CD14-positive monocyte (primary cell): ENCODE data around the gene DYNC1I1. TPM values are rescaled to one million over a fixed set of nuclear protein-coding genes. Genes with fewer than 3 reads are reported as not detected.

Source experiments
- DNase-seq, 3 donors: peaks; one replicate each; pipeline ENCODE4 v3.0.0-alpha.2; 2011 to 2022
- H2AFZ ChIP-seq: 2 replicates; pipeline ENCODE4 v1.6.0; 2012; ENCODE audit warnings: mild to moderate bottlenecking, low read depth, low read length, inconsistent platforms; ENCODE audit not compliant: insufficient read depth, poor library complexity, severe bottlenecking
- H3K27ac ChIP-seq, 2 donors: 1 replicate in 1 of 2; 2 replicates in 1 of 2; pipeline ENCODE4 v1.5.1; 2012 to 2013; ENCODE audit warnings: low read length in 2 of 2, control low read depth in 1 of 2, inconsistent platforms in 1 of 2, low read depth in 1 of 2, mild to moderate bottlenecking in 1 of 2
- H3K27me3 ChIP-seq, 2 donors: one replicate each; pipeline versions ENCODE4 v1.6.0 to v1.6.1; 2011 to 2013; ENCODE audit warnings: low read length in 2 of 2; ENCODE audit not compliant: control insufficient read depth in 2 of 2, insufficient read depth in 2 of 2
- H3K36me3 ChIP-seq, 2 donors: replicated peaks in 1 of 2; 1 replicate in 1 of 2; 2 replicates in 1 of 2; pipeline versions ENCODE4 v1.5.1 to v1.6.1; 2012 to 2013; ENCODE audit warnings: low read length in 2 of 2, control low read depth in 1 of 2, inconsistent platforms in 1 of 2, mild to moderate bottlenecking in 1 of 2; ENCODE audit not compliant: insufficient read depth in 2 of 2, control insufficient read depth in 1 of 2
- H3K4me1 ChIP-seq, 2 donors: 1 replicate in 1 of 2; 2 replicates in 1 of 2; pipeline versions ENCODE4 v1.5.1 to v1.6.1; 2012 to 2013; ENCODE audit warnings: low read length in 2 of 2, control low read depth in 1 of 2, inconsistent platforms in 1 of 2, mild to moderate bottlenecking in 1 of 2, moderate library complexity in 1 of 2; ENCODE audit not compliant: insufficient read depth in 2 of 2, control insufficient read depth in 1 of 2
- H3K4me2 ChIP-seq: replicated peaks from 2 replicates; pipeline ENCODE3; 2012; ENCODE audit warnings: low read length, moderate library complexity, mild to moderate bottlenecking; ENCODE audit not compliant: poor library complexity, severe bottlenecking; ENCODE audit errors: extremely low read depth
- H3K4me3 ChIP-seq, 3 experiments: fragments of 200-600 bp in 1 of 3; sonication (generic) in 1 of 3; replicated peaks in 1 of 3; 1 replicate in 2 of 3; 2 replicates in 1 of 3; pipeline ENCODE4 v1.5.1; 2011 to 2013; ENCODE audit warnings: low read length in 3 of 3, mild to moderate bottlenecking in 3 of 3, control low read depth in 2 of 3, low read depth in 2 of 3, inconsistent platforms in 1 of 3, moderate library complexity in 1 of 3
- H3K79me2 ChIP-seq: 2 replicates; pipeline ENCODE4 v1.6.0; 2012; ENCODE audit warnings: mild to moderate bottlenecking, control low read depth, inconsistent platforms, low read length, moderate library complexity; ENCODE audit not compliant: insufficient read depth
- H3K9ac ChIP-seq: 2 replicates; pipeline ENCODE4 v1.6.0; 2017; ENCODE audit warnings: low read length, mild to moderate bottlenecking; ENCODE audit not compliant: insufficient read depth, poor library complexity, severe bottlenecking
- H3K9me3 ChIP-seq, 2 donors: replicated peaks in 1 of 2; 1 replicate in 1 of 2; 2 replicates in 1 of 2; pipeline versions ENCODE4 v1.5.1 to v1.6.1; 2012 to 2013; ENCODE audit warnings: low read length in 2 of 2, control low read depth in 1 of 2; ENCODE audit not compliant: control insufficient read depth in 1 of 2, insufficient read depth in 1 of 2
- H4K20me1 ChIP-seq: 2 replicates; pipeline ENCODE4 v1.6.0; 2012; ENCODE audit warnings: mild to moderate bottlenecking, low read length, control low read depth, moderate library complexity; ENCODE audit not compliant: insufficient read depth
- H3K27ac Mint-ChIP-seq, 7 donors: one replicate each; pipeline ENCODE4 v1.8.0; 2020; ENCODE audit warnings: mild to moderate bottlenecking in 7 of 7, mixed read lengths in 7 of 7, moderate library complexity in 6 of 7, inconsistent platforms in 2 of 7
- H3K27me3 Mint-ChIP-seq, 3 donors: one replicate each; pipeline ENCODE4 v1.8.0; 2021 to 2022; ENCODE audit warnings: low read depth in 3 of 3, mild to moderate bottlenecking in 3 of 3, mixed read lengths in 3 of 3, moderate library complexity in 3 of 3, inconsistent platforms in 1 of 3
- H3K36me3 Mint-ChIP-seq, 2 donors: one replicate each; pipeline ENCODE4 v1.8.0; 2020; ENCODE audit warnings: mixed read lengths in 2 of 2, inconsistent platforms in 1 of 2, mild to moderate bottlenecking in 1 of 2
- H3K4me1 Mint-ChIP-seq: one replicate; pipeline ENCODE4 v1.8.0; 2020; ENCODE audit warnings: mild to moderate bottlenecking, mixed read lengths
- H3K4me3 Mint-ChIP-seq, 2 donors: one replicate each; pipeline ENCODE4 v1.8.0; 2020; ENCODE audit warnings: mild to moderate bottlenecking in 2 of 2, mixed read lengths in 2 of 2, moderate library complexity in 1 of 2
- H3K9me3 Mint-ChIP-seq, 7 donors: one replicate each; pipeline ENCODE4 v1.8.0; 2020 to 2022; ENCODE audit warnings: mixed read lengths in 7 of 7, mild to moderate bottlenecking in 6 of 7, moderate library complexity in 6 of 7, inconsistent platforms in 2 of 7
- WGBS: methylation state at CpG from one replicate; pipeline ENCODE4 v1.1.5; 2013; ENCODE audit warnings: missing lambda C conversion rate; ENCODE audit not compliant: insufficient coverage; 5-methylcytosine and 5-hydroxymethylcytosine counted together
- intact Hi-C, 2 donors: fragments of 100-400 bp; cut with micrococcal nuclease; formaldehyde crosslinking; loops; one replicate each; pipeline versions ENCODE4 v1.15.0 to v1.15.1; 2023
- polyA plus RNA-seq, 3 donors: library from polyadenylated mRNA; depleted of rRNA in 1 of 3; unstranded in 2 of 3; stranded (reverse) in 1 of 3; fragments of 300-500 nt in 2 of 3; fragments of >200 nt in 1 of 3; fragmentation: Illumina TruSeq in 2 of 3; gene quantifications; 1 replicate in 2 of 3; 2 replicates in 1 of 3; pipeline ENCODE4 v1.2.3, GENCODE V29; 2012 to 2021
- TF ChIP-seq, protein P1 (sequence below): fragments of 200-600 bp; IDR thresholded peaks from one replicate; pipeline ENCODE4 v1.8.0; 2022; ENCODE audit warnings: antibody characterized with exemption, mild to moderate bottlenecking

DYNC1I1 gene
- polyA plus RNA-seq, 3 donors, result not detected

DNA sequence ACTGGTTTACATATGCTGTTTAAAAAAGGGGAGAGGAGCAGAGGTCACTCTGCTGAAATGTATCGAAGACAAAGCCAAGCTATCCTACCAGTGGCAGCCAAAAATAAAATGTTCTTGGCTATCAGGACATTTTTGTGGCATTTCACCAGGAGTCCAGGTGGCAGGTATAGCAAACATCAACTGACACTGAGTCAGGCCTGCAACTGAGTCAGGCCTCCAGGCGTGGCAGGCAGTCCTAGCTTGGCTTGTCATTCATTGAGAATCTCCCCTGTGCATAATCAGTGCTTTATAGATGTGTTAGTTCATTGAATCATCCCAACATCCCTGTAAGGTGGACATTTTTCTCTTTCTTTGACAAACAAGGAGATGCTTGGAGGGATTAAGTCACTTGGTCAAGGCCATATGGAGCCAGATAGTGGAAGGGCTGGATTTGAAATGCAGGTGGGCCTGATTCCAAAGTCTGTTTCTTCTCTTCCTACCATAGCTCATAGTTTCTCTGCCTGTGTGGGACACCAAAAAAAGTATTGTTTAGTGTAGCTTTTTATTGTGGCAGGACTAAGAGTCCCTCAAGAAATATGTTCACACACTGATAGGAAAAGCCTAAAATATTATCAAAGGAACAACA is 4.3 kb downstream of the DYNC1I1 start:
- Histone ChIP-seq H3K27me3 (peaks cover 16% of the 10 kb centered on the region in 2 donors), H3K4me3 (no peak overlapping the region), H3K9me3 (peaks cover 0 to 3% of the 10 kb centered on the region in 2 donors), H3K4me1 (peaks cover 6 to 10% of the 10 kb centered on the region in 2 donors), H3K4me2 (no peak overlapping the region), H3K79me2 (no peaks in the 10 kb centered on the region), H2AFZ (no peak overlapping the region), H3K9ac (no peak overlapping the region), H4K20me1 (no peaks in the 10 kb centered on the region), H3K27ac (no peak overlapping the region), H3K36me3 (no peaks in the 10 kb centered on the region)
- peaks cover 0 to 2% (median 0%) of the 10 kb centered on the region in 7 donors for H3K9me3 Mint-ChIP-seq
- H3K4me1 Mint-ChIP-seq, result peaks cover 10% of the 10 kb centered on the region
- peaks cover 12 to 26% (median 19%) of the 10 kb centered on the region in 3 donors for H3K27me3 Mint-ChIP-seq
- H3K4me3 Mint-ChIP-seq, result no peak overlapping the region
- no peaks in the 10 kb centered on the region for H3K36me3 Mint-ChIP-seq
- TF ChIP-seq, protein P1, sequence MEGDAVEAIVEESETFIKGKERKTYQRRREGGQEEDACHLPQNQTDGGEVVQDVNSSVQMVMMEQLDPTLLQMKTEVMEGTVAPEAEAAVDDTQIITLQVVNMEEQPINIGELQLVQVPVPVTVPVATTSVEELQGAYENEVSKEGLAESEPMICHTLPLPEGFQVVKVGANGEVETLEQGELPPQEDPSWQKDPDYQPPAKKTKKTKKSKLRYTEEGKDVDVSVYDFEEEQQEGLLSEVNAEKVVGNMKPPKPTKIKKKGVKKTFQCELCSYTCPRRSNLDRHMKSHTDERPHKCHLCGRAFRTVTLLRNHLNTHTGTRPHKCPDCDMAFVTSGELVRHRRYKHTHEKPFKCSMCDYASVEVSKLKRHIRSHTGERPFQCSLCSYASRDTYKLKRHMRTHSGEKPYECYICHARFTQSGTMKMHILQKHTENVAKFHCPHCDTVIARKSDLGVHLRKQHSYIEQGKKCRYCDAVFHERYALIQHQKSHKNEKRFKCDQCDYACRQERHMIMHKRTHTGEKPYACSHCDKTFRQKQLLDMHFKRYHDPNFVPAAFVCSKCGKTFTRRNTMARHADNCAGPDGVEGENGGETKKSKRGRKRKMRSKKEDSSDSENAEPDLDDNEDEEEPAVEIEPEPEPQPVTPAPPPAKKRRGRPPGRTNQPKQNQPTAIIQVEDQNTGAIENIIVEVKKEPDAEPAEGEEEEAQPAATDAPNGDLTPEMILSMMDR, result no peak
- WGBS, result 80% methylated on average over 1 of the region's 2 CpGs
- no peak overlapping the region for H3K27ac Mint-ChIP-seq
- intact Hi-C loops, result no loop called here
- no peak for DNase-seq

DNA sequence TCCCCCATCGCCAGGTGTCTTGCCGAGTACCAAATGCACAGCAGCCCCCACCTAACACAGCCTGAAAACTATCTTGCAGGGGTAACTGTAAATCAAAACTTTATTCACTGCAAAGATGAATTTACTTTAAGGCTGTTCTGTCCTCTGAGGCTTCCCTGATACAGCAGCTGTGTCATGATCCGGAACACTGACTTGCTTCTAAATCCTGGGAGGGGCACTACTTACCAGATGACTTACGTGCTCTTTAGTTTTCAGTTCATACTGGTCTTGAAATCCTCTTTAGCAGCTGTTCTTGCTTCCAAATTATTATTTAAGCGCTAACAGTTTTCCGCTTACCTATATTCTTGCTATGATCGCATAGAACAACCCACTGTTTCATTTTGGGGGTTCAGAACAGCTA is 4.9 kb downstream of the DYNC1I1 start:
- DNase-seq, result no peak
- Histone ChIP-seq H3K9me3 (peaks cover 0 to 3% of the 10 kb centered on the region in 2 donors), H3K4me1 (peaks cover 6 to 9% of the 10 kb centered on the region in 2 donors), H3K27ac (no peak overlapping the region), H3K4me2 (no peak overlapping the region), H3K4me3 (no peak overlapping the region), H2AFZ (no peak overlapping the region), H3K9ac (no peak overlapping the region), H3K27me3 (peaks cover 16% of the 10 kb centered on the region in 2 donors), H4K20me1 (no peaks in the 10 kb centered on the region), H3K79me2 (no peaks in the 10 kb centered on the region), H3K36me3 (no peaks in the 10 kb centered on the region)
- Mint-ChIP-seq H3K36me3 (no peaks in the 10 kb centered on the region), H3K4me3 (no peak overlapping the region), H3K4me1 (peaks cover 7% of the 10 kb centered on the region), H3K27ac (no peak overlapping the region), H3K27me3 (peaks cover 9 to 21% (median 17%) of the 10 kb centered on the region in 3 donors), H3K9me3 (peaks cover 0 to under 1% (median 0%) of the 10 kb centered on the region in 7 donors)
- intact Hi-C loops, result no loop called here
- TF ChIP-seq, protein P1, result no peak
- WGBS, result 94% methylated on average over 5 of the region's 7 CpGs
